Astrocyte (in vitro differentiated cells and primary cell): Measurements from ENCODE around the gene PIM3. TPM values are rescaled to one million over a fixed set of nuclear protein-coding genes. Genes with fewer than 3 reads are reported as not detected.

ENCODE experiments used
- DNase-seq: peaks from one replicate; pipeline ENCODE4 v3.0.0-alpha.2; 2010; ENCODE audit warnings: low read depth
- FAIRE-seq: peaks from 2 replicates; lab custom pipeline; 2011; peaks lifted over from hg19 to GRCh38; lab: Jason Lieb, UNC
- H2AFZ ChIP-seq: 2 replicates; pipeline ENCODE4 v1.6.0; 2012; ENCODE audit warnings: low read depth, low read length, inconsistent platforms
- H3K27ac ChIP-seq: 2 replicates; pipeline ENCODE4 v1.5.1; 2011; ENCODE audit warnings: low read depth, low read length, inconsistent platforms
- H3K27me3 ChIP-seq: 2 replicates; pipeline ENCODE4 v1.6.0; 2011; ENCODE audit warnings: low read length, inconsistent platforms; ENCODE audit not compliant: insufficient read depth
- H3K36me3 ChIP-seq: 2 replicates; pipeline ENCODE4 v1.5.1; 2011; ENCODE audit warnings: low read length, inconsistent platforms; ENCODE audit not compliant: insufficient read depth
- H3K4me1 ChIP-seq: 2 replicates; pipeline ENCODE4 v1.5.1; 2011; ENCODE audit warnings: low read length, inconsistent platforms; ENCODE audit not compliant: insufficient read depth
- H3K4me2 ChIP-seq: 2 replicates; pipeline ENCODE4 v1.6.0; 2012; ENCODE audit warnings: low read length, inconsistent platforms
- H3K4me3 ChIP-seq: 2 replicates; pipeline ENCODE4 v1.5.1; 2011; ENCODE audit warnings: low read depth, mild to moderate bottlenecking, low read length, inconsistent platforms; ENCODE audit not compliant: insufficient read depth
- H3K79me2 ChIP-seq: 2 replicates; pipeline ENCODE4 v1.6.0; 2012; ENCODE audit warnings: mild to moderate bottlenecking, low read length, inconsistent platforms; ENCODE audit not compliant: insufficient read depth
- H3K9ac ChIP-seq: 2 replicates; pipeline ENCODE4 v1.6.0; 2012; ENCODE audit warnings: mild to moderate bottlenecking, low read length, inconsistent platforms
- H3K9me3 ChIP-seq: 2 replicates; pipeline ENCODE4 v1.5.1; 2012; ENCODE audit warnings: low read depth, mild to moderate bottlenecking, low read length, inconsistent platforms; ENCODE audit not compliant: insufficient read depth
- H4K20me1 ChIP-seq: 2 replicates; pipeline ENCODE4 v1.6.0; 2012; ENCODE audit warnings: low read length, inconsistent platforms; ENCODE audit not compliant: insufficient read depth
- H3K27ac Mint-ChIP-seq: one replicate; pipeline ENCODE4 v1.8.0; 2021; ENCODE audit warnings: mild to moderate bottlenecking, mixed read lengths; ENCODE audit not compliant: unreplicated experiment
- H3K27me3 Mint-ChIP-seq: one replicate; pipeline ENCODE4 v1.8.0; 2021; ENCODE audit warnings: low read depth, mixed read lengths; ENCODE audit not compliant: unreplicated experiment
- H3K36me3 Mint-ChIP-seq: one replicate; pipeline ENCODE4 v1.8.0; 2021; ENCODE audit warnings: low read depth, mixed read lengths; ENCODE audit not compliant: unreplicated experiment
- H3K4me1 Mint-ChIP-seq: one replicate; pipeline ENCODE4 v1.8.0; 2021; ENCODE audit warnings: low read depth, mixed read lengths; ENCODE audit not compliant: unreplicated experiment
- H3K4me3 Mint-ChIP-seq: one replicate; pipeline ENCODE4 v1.8.0; 2021; ENCODE audit warnings: mild to moderate bottlenecking, moderate library complexity, mixed read lengths; ENCODE audit not compliant: unreplicated experiment
- H3K9me3 Mint-ChIP-seq: one replicate; pipeline ENCODE4 v1.8.0; 2021; ENCODE audit warnings: mild to moderate bottlenecking, mixed read lengths; ENCODE audit not compliant: unreplicated experiment
- EZH2 ChIP-seq: IDR thresholded peaks from 2 replicates; pipeline ENCODE4 v1.6.1; 2012; ENCODE audit warnings: mild to moderate bottlenecking, low read length, inconsistent platforms; ENCODE audit not compliant: insufficient read depth
- total RNA-seq: library from RNA; stranded (reverse); gene quantifications from 2 replicates; pipeline ENCODE4 v1.2.1, GENCODE V29; 2021
- TF ChIP-seq, protein P1 (sequence below): IDR thresholded peaks from 2 replicates; pipeline ENCODE4 v1.5.1; 2011; ENCODE audit warnings: low read depth, mild to moderate bottlenecking, inconsistent platforms, low read length, moderate library complexity; ENCODE audit not compliant: insufficient read depth

PIM3 gene
- total RNA-seq, 1 donor from 2014 or later: 15.5 TPM

DNA sequence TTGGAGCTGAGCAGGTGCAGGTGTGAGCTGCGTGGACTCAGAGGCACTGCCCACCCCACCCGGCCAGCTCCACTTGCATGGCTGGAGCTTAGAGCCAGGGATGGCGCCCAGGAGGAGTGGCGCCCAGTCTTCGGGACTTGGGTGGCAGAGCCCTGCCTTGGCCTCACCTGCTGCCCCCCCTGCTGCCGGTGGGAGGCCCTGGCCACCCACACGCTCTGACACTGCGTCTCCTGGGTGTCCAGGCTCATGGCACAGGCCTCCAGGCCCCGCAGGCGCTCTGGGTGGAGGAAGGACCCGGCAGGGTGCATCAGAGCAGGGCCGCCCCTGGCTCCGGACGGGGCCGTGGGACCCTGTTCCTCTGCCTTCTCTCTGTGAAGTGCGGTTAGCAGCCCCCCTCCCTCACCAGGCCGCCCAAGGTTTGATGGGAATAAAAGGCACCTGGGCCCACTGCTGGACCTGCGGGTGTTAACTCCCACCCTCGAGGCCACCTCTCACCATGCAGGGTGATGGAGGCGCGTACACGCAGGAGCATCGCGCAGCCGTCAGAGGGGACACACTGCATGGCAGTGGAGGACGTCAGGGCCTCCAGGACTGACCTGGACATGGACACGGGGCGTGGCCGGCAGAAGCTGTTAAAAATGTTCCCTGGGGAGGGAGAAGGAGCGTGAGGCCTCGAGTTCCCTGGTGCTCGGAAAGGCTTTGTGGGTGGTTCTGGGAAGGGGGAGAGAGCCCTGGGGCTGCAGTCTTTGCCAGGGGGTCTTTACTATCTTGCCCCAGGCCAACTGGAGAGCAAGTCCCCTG, 40.2 kb downstream of the PIM3 start:
- H3K36me3 ChIP-seq: no peaks in the 10 kb centered on the region
- no peaks in the 10 kb centered on the region for H3K4me1 ChIP-seq
- no peaks in the 10 kb centered on the region for H4K20me1 ChIP-seq
- H3K27me3 ChIP-seq: peaks cover 12% of the 10 kb centered on the region
- no peak overlapping the region for H3K9ac ChIP-seq
- no peak overlapping the region for H2AFZ ChIP-seq
- H3K79me2 ChIP-seq: no peaks in the 10 kb centered on the region
- Mint-ChIP-seq H3K36me3 (peaks cover 2% of the 10 kb centered on the region), H3K27me3 (peaks cover 38% of the 10 kb centered on the region), H3K4me3 (no peak overlapping the region), H3K4me1 (peaks cover 4% of the 10 kb centered on the region), H3K27ac (no peak overlapping the region), H3K9me3 (peaks cover 2% of the 10 kb centered on the region)
- no peak overlapping the region for H3K4me3 ChIP-seq
- H3K9me3 ChIP-seq: no peaks in the 10 kb centered on the region
- no peak overlapping the region for H3K27ac ChIP-seq
- TF ChIP-seq, protein P1, sequence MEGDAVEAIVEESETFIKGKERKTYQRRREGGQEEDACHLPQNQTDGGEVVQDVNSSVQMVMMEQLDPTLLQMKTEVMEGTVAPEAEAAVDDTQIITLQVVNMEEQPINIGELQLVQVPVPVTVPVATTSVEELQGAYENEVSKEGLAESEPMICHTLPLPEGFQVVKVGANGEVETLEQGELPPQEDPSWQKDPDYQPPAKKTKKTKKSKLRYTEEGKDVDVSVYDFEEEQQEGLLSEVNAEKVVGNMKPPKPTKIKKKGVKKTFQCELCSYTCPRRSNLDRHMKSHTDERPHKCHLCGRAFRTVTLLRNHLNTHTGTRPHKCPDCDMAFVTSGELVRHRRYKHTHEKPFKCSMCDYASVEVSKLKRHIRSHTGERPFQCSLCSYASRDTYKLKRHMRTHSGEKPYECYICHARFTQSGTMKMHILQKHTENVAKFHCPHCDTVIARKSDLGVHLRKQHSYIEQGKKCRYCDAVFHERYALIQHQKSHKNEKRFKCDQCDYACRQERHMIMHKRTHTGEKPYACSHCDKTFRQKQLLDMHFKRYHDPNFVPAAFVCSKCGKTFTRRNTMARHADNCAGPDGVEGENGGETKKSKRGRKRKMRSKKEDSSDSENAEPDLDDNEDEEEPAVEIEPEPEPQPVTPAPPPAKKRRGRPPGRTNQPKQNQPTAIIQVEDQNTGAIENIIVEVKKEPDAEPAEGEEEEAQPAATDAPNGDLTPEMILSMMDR: no peak
- TF ChIP-seq EZH2: no peak
- DNase-seq (no peak), FAIRE-seq (no peak)
- no peak overlapping the region for H3K4me2 ChIP-seq

DNA sequence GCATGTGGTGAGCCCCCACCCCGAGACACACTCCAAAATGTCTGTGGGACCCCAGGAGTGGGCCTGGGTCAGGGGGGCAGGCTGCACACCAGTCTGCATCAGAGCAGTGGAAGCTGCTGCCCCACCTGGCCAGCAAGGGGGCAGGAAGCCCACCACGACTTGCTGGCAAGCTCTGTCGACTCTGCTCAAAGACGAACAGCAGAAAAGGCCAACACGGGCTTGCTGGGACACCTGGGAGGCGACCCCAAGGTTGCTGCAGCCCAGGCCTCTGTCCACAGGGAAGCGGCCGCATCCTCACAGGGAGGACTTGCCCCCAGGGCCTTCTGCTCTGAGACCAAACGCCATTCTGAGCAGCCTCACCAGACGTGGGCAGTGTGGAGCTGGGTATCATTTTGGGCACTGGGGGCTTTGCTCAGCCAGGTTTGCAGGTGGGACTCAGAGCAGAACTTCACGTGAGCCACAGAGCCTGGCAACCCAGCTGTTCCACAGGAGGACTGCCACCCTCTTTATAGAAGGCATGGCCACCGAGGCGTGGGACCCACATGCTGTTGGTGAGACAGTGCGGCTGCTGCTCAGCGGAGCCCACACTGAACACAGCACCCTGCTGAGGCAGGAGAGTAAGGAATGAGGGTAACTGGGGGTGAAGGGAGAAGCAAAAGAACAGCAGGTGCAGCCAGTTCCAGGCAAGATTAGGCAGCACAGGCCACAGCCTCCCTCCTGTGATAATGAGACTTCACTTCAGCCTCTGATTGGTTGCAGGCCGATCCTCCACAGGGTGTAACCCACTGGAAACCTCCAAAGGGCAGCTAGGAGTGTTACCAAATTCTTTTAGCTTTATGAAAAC, 41.0 kb downstream of the PIM3 start:
- Histone ChIP-seq H4K20me1 (no peaks in the 10 kb centered on the region), H2AFZ (no peak overlapping the region), H3K4me3 (no peak overlapping the region), H3K9ac (no peak overlapping the region), H3K4me1 (no peaks in the 10 kb centered on the region), H3K36me3 (no peaks in the 10 kb centered on the region), H3K79me2 (no peaks in the 10 kb centered on the region), H3K27me3 (peaks cover 12% of the 10 kb centered on the region), H3K4me2 (no peak overlapping the region), H3K9me3 (no peaks in the 10 kb centered on the region), H3K27ac (no peak overlapping the region)
- DNase-seq: no peak
- TF ChIP-seq, protein P1: no peak
- no peak for TF ChIP-seq EZH2
- H3K36me3 Mint-ChIP-seq: peaks cover 2% of the 10 kb centered on the region
- H3K27ac Mint-ChIP-seq: peak overlapping the region; percentile 41
- no peak for FAIRE-seq
- H3K9me3 Mint-ChIP-seq: peaks cover 2% of the 10 kb centered on the region
- no peak overlapping the region for H3K4me3 Mint-ChIP-seq
- H3K4me1 Mint-ChIP-seq: peaks cover 4% of the 10 kb centered on the region
- peaks cover 38% of the 10 kb centered on the region for H3K27me3 Mint-ChIP-seq
